NCI-H345 (cell line): ENCODE measurements around the gene VPS72.
A peak's percentile ranks its signal among the peaks of the same experiment; 100 is the strongest.
"Not testable (repeated sequence)": the region's sequence is repeated elsewhere in the genome, so short reads cannot be mapped to it uniquely, and the experiment has no call there.

ENCODE experiments used
- DNase-seq: peaks from one replicate; lab custom pipeline; 2025; lab: John Stamatoyannopoulos, UW

The VPS72 gene

GRCh38 chr1:151189637-151190445 lies at the start of gene VPS72:
VPS72 (minus strand) TSS chr1:151190197; CDS start chr1:151190121, 76 bp downstream.
- DNase-seq = peak; percentile 99

- no peak for DNase-seq
Observed at GRCh38 chr1:151238467-151238739, 48.4 kb upstream of the VPS72 start.

GRCh38 chr1:151237678-151238466 lies 47.9 kb upstream of the VPS72 start:
- DNase-seq = no peak

- no peak for DNase-seq
Observed at GRCh38 chr1:151235235-151235634, 45.2 kb upstream of the VPS72 start.

- DNase-seq = no peak
Observed at GRCh38 chr1:151222130-151222529, 32.1 kb upstream of the VPS72 start.

GRCh38 chr1:151221616-151222015 lies 31.6 kb upstream of the VPS72 start:
- DNase-seq = no peak

GRCh38 chr1:151213560-151213959 lies 23.6 kb upstream of the VPS72 start:
- DNase-seq = no peak

GRCh38 chr1:151211972-151212705 lies 22.1 kb upstream of the VPS72 start:
- DNase-seq = no peak

GRCh38 chr1:151210830-151211229 lies 20.8 kb upstream of the VPS72 start:
- no peak for DNase-seq

GRCh38 chr1:151205381-151205965 lies 15.5 kb upstream of the VPS72 start:
- not testable (repeated sequence) for DNase-seq

GRCh38 chr1:151199873-151200581 lies 10.0 kb upstream of the VPS72 start:
- no peak for DNase-seq

- peak; percentile 100 for DNase-seq
Observed at GRCh38 chr1:151198254-151199127, 8.5 kb upstream of the VPS72 start, which contains the start of gene PIP5K1A. PIP5K1A (plus strand) TSS chr1:151198552; CDS start chr1:151198997, 445 bp downstream.

- DNase-seq = peak; percentile 79
Observed at GRCh38 chr1:151197863-151198253, 7.9 kb upstream of the VPS72 start.

GRCh38 chr1:151196292-151196800 lies 6.3 kb upstream of the VPS72 start:
- peak; percentile 94 for DNase-seq

GRCh38 chr1:151194894-151195594 lies 5.0 kb upstream of the VPS72 start:
- not testable (repeated sequence) for DNase-seq

- no peak for DNase-seq
Observed at GRCh38 chr1:151193856-151194255, 3.9 kb upstream of the VPS72 start.

- no peak for DNase-seq
Observed at GRCh38 chr1:151193304-151193703, 3.3 kb upstream of the VPS72 start.

GRCh38 chr1:151192047-151192446 lies 2.0 kb upstream of the VPS72 start:
- no peak for DNase-seq

- DNase-seq = not testable (repeated sequence)
Observed at GRCh38 chr1:151188667-151189066, 1.3 kb downstream of the VPS72 start.

- no peak for DNase-seq
Observed at GRCh38 chr1:151187205-151187604, 2.8 kb downstream of the VPS72 start.
